ENCODE measurements around the gene PROM1.

PROM1 gene

GRCh38 chr4:15931451-15932210 lies 152.2 kb downstream of the PROM1 start:
- TF ChIP-seq JUND (IDR thresholded peaks at IDR 0.05; ENCODE audit: low read depth) = no peak
- in situ Hi-C loops (cut with HindIII; ENCODE audit: low pct_unique_long_range_greater_than_20kb, low sequenced_read_pairs) = no loop called here
- DNase-seq (ENCODE audit: low read depth in 1 of 2, low spot score in 1 of 2) = no peak

GRCh38 chr4:15930314-15930713 lies 153.5 kb downstream of the PROM1 start:
- no peak for TF ChIP-seq JUND (IDR thresholded peaks at IDR 0.05; ENCODE audit: low read depth)
- in situ Hi-C loops (cut with HindIII; ENCODE audit: low pct_unique_long_range_greater_than_20kb, low sequenced_read_pairs) = no loop called here
- no peak for DNase-seq (ENCODE audit: low read depth in 1 of 2, low spot score in 1 of 2)

GRCh38 chr4:15929540-15929939 lies 154.3 kb downstream of the PROM1 start:
- in situ Hi-C loops (cut with HindIII; ENCODE audit: low pct_unique_long_range_greater_than_20kb, low sequenced_read_pairs) = no loop called here
- DNase-seq (ENCODE audit: low read depth in 1 of 2, low spot score in 1 of 2) = no peak
- TF ChIP-seq JUND (IDR thresholded peaks at IDR 0.05; ENCODE audit: low read depth) = no peak

GRCh38 chr4:15928883-15929282 lies 154.9 kb downstream of the PROM1 start:
- no peak for DNase-seq (ENCODE audit: low read depth in 1 of 2, low spot score in 1 of 2)
- in situ Hi-C loops (cut with HindIII; ENCODE audit: low pct_unique_long_range_greater_than_20kb, low sequenced_read_pairs) = no loop called here
- TF ChIP-seq JUND (IDR thresholded peaks at IDR 0.05; ENCODE audit: low read depth) = no peak

- in situ Hi-C loops (cut with HindIII; ENCODE audit: low pct_unique_long_range_greater_than_20kb, low sequenced_read_pairs) = no loop called here
- no peak for DNase-seq (ENCODE audit: low read depth in 1 of 2, low spot score in 1 of 2)
- no peak for TF ChIP-seq JUND (IDR thresholded peaks at IDR 0.05; ENCODE audit: low read depth)
Observed at GRCh38 chr4:15926486-15926885, 157.3 kb downstream of the PROM1 start.

- no peak for DNase-seq (ENCODE audit: low read depth in 1 of 2, low spot score in 1 of 2)
- no peak for TF ChIP-seq JUND (IDR thresholded peaks at IDR 0.05; ENCODE audit: low read depth)
- in situ Hi-C loops (cut with HindIII; ENCODE audit: low pct_unique_long_range_greater_than_20kb, low sequenced_read_pairs) = no loop called here
Observed at GRCh38 chr4:15925830-15926229, 158.0 kb downstream of the PROM1 start.

GRCh38 chr4:15921592-15921932 lies 162.3 kb downstream of the PROM1 start:
- in situ Hi-C loops (cut with HindIII; ENCODE audit: low pct_unique_long_range_greater_than_20kb, low sequenced_read_pairs) = no loop called here
- TF ChIP-seq JUND (IDR thresholded peaks at IDR 0.05; ENCODE audit: low read depth) = no peak
- no peak for DNase-seq (ENCODE audit: low read depth in 1 of 2, low spot score in 1 of 2)

GRCh38 chr4:15920723-15921591 lies 162.9 kb downstream of the PROM1 start:
- in situ Hi-C loops (cut with HindIII; ENCODE audit: low pct_unique_long_range_greater_than_20kb, low sequenced_read_pairs) = no loop called here
- DNase-seq (ENCODE audit: low read depth in 1 of 2, low spot score in 1 of 2) = peak in 1 of 2 experiments; percentile 30
- no peak for TF ChIP-seq JUND (IDR thresholded peaks at IDR 0.05; ENCODE audit: low read depth)

- in situ Hi-C loops (cut with HindIII; ENCODE audit: low pct_unique_long_range_greater_than_20kb, low sequenced_read_pairs) = no loop called here
- DNase-seq (ENCODE audit: low read depth in 1 of 2, low spot score in 1 of 2) = no peak
- no peak for TF ChIP-seq JUND (IDR thresholded peaks at IDR 0.05; ENCODE audit: low read depth)
Observed at GRCh38 chr4:15918484-15919129, 165.2 kb downstream of the PROM1 start.
